Neuronal stem cell (in vitro differentiated cells): ENCODE data around the gene TBRG1.

Experiments used
- DNase-seq: peaks from one replicate; pipeline ENCODE4 v3.0.0-alpha.2; 2013; ENCODE audit warnings: low spot score
- H2AFZ ChIP-seq: one replicate; pipeline ENCODE4 v1.6.1; 2013; ENCODE audit warnings: mild to moderate bottlenecking, low read length, inconsistent platforms
- H2AK5ac ChIP-seq: 2 replicates; pipeline ENCODE4 v1.6.1; 2013; ENCODE audit warnings: low read depth, mild to moderate bottlenecking, inconsistent platforms, low read length, moderate library complexity, mixed read lengths
- H2BK120ac ChIP-seq: 2 replicates; pipeline ENCODE4 v1.6.1; 2013; ENCODE audit warnings: low read depth, mild to moderate bottlenecking, inconsistent platforms, low read length, moderate library complexity, mixed read lengths
- H2BK12ac ChIP-seq: one replicate; pipeline ENCODE4 v1.6.1; 2013; ENCODE audit warnings: low read length, inconsistent platforms
- H2BK15ac ChIP-seq: 2 replicates; pipeline ENCODE4 v1.6.1; 2013; ENCODE audit warnings: mild to moderate bottlenecking, low read length, inconsistent platforms, mixed read lengths
- H2BK5ac ChIP-seq: one replicate; pipeline ENCODE4 v1.6.1; 2013; ENCODE audit warnings: inconsistent platforms, mild to moderate bottlenecking, low read length, moderate library complexity
- H3K14ac ChIP-seq: one replicate; pipeline ENCODE4 v1.6.1; 2013; ENCODE audit warnings: low read length, inconsistent platforms
- H3K18ac ChIP-seq: 2 replicates; pipeline ENCODE4 v1.6.1; 2013; ENCODE audit warnings: low read length, inconsistent platforms
- H3K23ac ChIP-seq: 2 replicates; pipeline ENCODE4 v1.6.1; 2013; ENCODE audit warnings: low read depth, mild to moderate bottlenecking, mixed read lengths, low read length, inconsistent platforms; ENCODE audit not compliant: poor library complexity
- H3K27ac ChIP-seq: replicated peaks from 3 replicates; pipeline ENCODE4 v1.5.1; 2013; ENCODE audit warnings: low read length, inconsistent platforms
- H3K27me3 ChIP-seq, 3 experiments: 2 replicates each; pipeline ENCODE4 v1.6.1; 2013; ENCODE audit warnings: low read length in 3 of 3, mild to moderate bottlenecking in 2 of 3, inconsistent platforms in 1 of 3, low read depth in 1 of 3, mixed read lengths in 1 of 3, moderate library complexity in 1 of 3; ENCODE audit not compliant: control insufficient read depth in 3 of 3, insufficient read depth in 3 of 3
- H3K36me3 ChIP-seq, 2 donors: replicated peaks in 1 of 2; 2 replicates each; pipeline ENCODE4 v1.6.1; 2013; ENCODE audit warnings: low read length in 2 of 2; ENCODE audit not compliant: control insufficient read depth in 2 of 2, insufficient read depth in 2 of 2
- H3K4ac ChIP-seq: 2 replicates; pipeline ENCODE4 v1.6.1; 2013; ENCODE audit warnings: inconsistent platforms, mild to moderate bottlenecking, low read length, moderate library complexity
- H3K4me1 ChIP-seq, 2 donors: 1 replicate in 1 of 2; 2 replicates in 1 of 2; pipeline ENCODE4 v1.6.1; 2013; ENCODE audit warnings: low read length in 2 of 2, low read depth in 1 of 2; ENCODE audit not compliant: control insufficient read depth in 2 of 2, insufficient read depth in 1 of 2
- H3K4me2 ChIP-seq: one replicate; pipeline ENCODE4 v1.6.1; 2013; ENCODE audit warnings: mild to moderate bottlenecking, low read length, inconsistent platforms; ENCODE audit not compliant: insufficient read depth, poor library complexity, severe bottlenecking
- H3K4me3 ChIP-seq, 2 donors: 2 replicates each; pipeline ENCODE4 v1.5.1; 2013; ENCODE audit warnings: low read length in 2 of 2, mild to moderate bottlenecking in 2 of 2, inconsistent platforms in 1 of 2, moderate library complexity in 1 of 2
- H3K79me1 ChIP-seq: one replicate; pipeline ENCODE4 v1.6.1; 2013; ENCODE audit warnings: low read depth, mild to moderate bottlenecking, inconsistent platforms, low read length, moderate library complexity
- H3K9ac ChIP-seq: one replicate; pipeline ENCODE4 v1.6.1; 2013; ENCODE audit warnings: mild to moderate bottlenecking, low read depth, low read length, inconsistent platforms; ENCODE audit not compliant: poor library complexity
- H3K9me3 ChIP-seq, 2 donors: replicated peaks in 1 of 2; 2 replicates each; pipeline versions ENCODE3 to v1.6.1; 2013; ENCODE audit warnings: low read length in 2 of 2, mild to moderate bottlenecking in 2 of 2, inconsistent platforms in 1 of 2, low read depth in 1 of 2, mixed read lengths in 1 of 2, moderate library complexity in 1 of 2; ENCODE audit not compliant: control insufficient read depth in 2 of 2, insufficient read depth in 1 of 2
- H4K8ac ChIP-seq: one replicate; pipeline ENCODE4 v1.6.1; 2013; ENCODE audit warnings: low read depth, mild to moderate bottlenecking, inconsistent platforms, low read length, moderate library complexity
- H4K91ac ChIP-seq: one replicate; pipeline ENCODE4 v1.6.1; 2013; ENCODE audit warnings: low read length, low read depth, mild to moderate bottlenecking, inconsistent platforms; ENCODE audit not compliant: poor library complexity
- WGBS, 2 donors: extraction: QIAGEN DNeasy Blood & Tissue Kit; methylation state at CpG; one replicate each; pipeline ENCODE4 v1.1.7; 2013; ENCODE audit warnings: missing lambda C conversion rate in 2 of 2, mixed read lengths in 1 of 2; ENCODE audit not compliant: insufficient read length in 2 of 2, insufficient replicate concordance in 1 of 2; ENCODE audit errors: extremely low coverage in 2 of 2; 5-methylcytosine and 5-hydroxymethylcytosine counted together

The TBRG1 gene

DNA sequence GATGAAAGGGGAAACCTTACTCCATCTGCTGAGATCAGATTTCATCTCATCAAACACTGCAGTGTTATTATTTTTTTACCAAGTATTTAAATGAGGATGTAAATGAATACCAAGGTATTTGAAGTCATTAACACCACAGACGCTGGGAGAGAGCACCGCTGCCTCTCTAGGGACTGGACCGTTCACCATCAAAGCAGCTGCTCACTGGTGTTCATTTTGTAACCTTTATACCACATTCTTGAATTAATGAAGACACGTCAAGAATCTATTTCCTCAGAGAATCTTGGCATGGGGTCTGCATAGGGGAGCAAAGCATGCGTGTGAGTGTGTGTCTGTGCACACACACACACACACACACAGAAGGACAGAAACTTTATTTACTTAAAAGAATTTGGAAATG, 35.2 kb downstream of the TBRG1 start:
- peaks cover 6 to 18% of the 10 kb centered on the region in 2 donors for H3K4me1 ChIP-seq

DNA sequence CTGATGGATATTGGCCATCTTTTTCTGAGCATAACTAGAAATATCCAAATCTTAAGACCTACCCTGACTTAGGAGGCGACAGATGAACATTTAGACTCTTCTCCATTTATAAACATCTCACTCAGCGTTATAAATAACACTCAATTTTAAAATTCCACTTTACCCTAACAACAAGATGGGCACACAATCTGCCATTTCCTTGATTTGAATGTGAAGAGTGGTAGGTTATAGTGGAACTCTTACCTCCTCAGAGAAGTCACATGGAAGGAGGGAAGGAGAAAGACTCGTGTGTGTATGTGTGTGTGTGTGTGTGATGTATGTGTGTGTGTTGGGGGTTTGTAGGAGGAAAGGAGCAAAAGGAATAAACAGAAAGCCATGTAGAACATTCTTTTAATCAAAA, 35.8 kb downstream of the TBRG1 start:
- Histone ChIP-seq H3K4me3 (no peak overlapping the region), H2BK15ac (no peak overlapping the region), H4K8ac (no peak overlapping the region), H3K23ac (no peak overlapping the region), H3K18ac (no peak overlapping the region), H3K9me3 (no peaks in the 10 kb centered on the region), H3K9ac (no peak overlapping the region), H2BK12ac (no peak overlapping the region), H2AK5ac (no peak overlapping the region), H3K14ac (no peak overlapping the region), H4K91ac (no peak overlapping the region), H3K4me1 (peaks cover 6 to 18% of the 10 kb centered on the region in 2 donors), H3K27ac (no peak overlapping the region), H2BK120ac (no peak overlapping the region), H3K79me1 (no peaks in the 10 kb centered on the region), H3K4me2 (no peak overlapping the region), H3K27me3 (no peaks in the 10 kb centered on the region), H2AFZ (no peak overlapping the region), H3K36me3 (no peaks in the 10 kb centered on the region), H3K4ac (no peak overlapping the region), H2BK5ac (no peak overlapping the region)
- DNase-seq: no peak
- 100% methylated on average over 2 of the region's 3 CpGs; no CpG with 5 or more reads in 1 of the 2 donors for WGBS, 2 donors

More for the DNA sequence above, 35.2 kb downstream of the TBRG1 start:
- Histone ChIP-seq H3K36me3 (no peaks in the 10 kb centered on the region), H3K27ac (no peak overlapping the region), H4K91ac (no peak overlapping the region), H3K4me3 (no peak overlapping the region), H3K14ac (no peak overlapping the region), H3K9ac (no peak overlapping the region), H3K9me3 (no peaks in the 10 kb centered on the region), H2AFZ (peak overlapping the region; percentile 80), H2AK5ac (no peak overlapping the region), H3K4ac (no peak overlapping the region), H2BK5ac (no peak overlapping the region), H3K27me3 (no peaks in the 10 kb centered on the region), H3K79me1 (no peaks in the 10 kb centered on the region), H3K23ac (no peak overlapping the region), H2BK12ac (no peak overlapping the region), H2BK15ac (no peak overlapping the region), H2BK120ac (no peak overlapping the region), H4K8ac (no peak overlapping the region), H3K4me2 (no peak overlapping the region), H3K18ac (no peak overlapping the region)
- WGBS, 2 donors: no CpG with 5 or more reads among the region's 5 CpGs
- DNase-seq: no peak

DNA sequence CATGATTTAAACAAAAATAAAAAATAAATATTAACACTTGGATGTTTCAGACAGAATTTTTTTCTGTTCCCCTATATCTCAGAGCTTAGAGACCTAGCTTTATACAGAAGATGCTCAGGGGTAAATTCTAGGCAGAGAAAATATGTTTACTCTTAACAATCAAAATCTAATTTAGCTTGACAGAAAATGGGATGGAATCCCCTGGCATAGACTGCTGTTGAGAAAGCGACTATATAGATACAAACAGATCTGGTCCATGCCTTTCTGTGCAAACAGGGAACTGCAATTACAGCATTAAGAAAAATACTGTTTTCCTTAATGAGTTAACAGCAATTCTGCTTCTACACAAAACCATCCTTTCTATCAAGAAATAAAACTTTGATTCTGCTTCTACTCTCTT, 36.3 kb downstream of the TBRG1 start:
- no CpG with 5 or more reads among the region's 1 CpG for WGBS, 2 donors
- DNase-seq: no peak
- H3K79me1 ChIP-seq: no peaks in the 10 kb centered on the region

DNA sequence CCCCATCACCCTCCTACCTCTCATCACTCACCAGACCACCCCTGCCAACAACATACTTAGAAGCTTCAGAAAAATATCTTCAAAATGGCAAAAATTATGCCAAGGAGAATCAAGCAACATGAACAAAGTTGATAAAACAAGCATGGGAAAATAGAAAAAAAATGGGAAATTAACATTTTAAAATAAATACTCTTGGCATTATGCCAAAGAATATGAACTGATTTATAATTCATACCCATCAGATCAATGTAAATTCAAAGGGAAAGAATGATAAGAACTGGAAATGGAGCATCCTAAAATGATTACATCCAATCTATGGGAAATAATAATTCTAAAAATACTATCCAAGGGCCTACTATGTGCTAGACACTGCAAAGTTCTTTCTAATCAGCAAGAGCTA, 38.9 kb downstream of the TBRG1 start:
- H3K27ac ChIP-seq: no peak overlapping the region
- no peak overlapping the region for H3K18ac ChIP-seq
- peaks cover 6 to 18% of the 10 kb centered on the region in 2 donors for H3K4me1 ChIP-seq
- H4K8ac ChIP-seq: no peak overlapping the region
- no peak overlapping the region for H3K4me2 ChIP-seq
- H3K4ac ChIP-seq: no peak overlapping the region
- H2AK5ac ChIP-seq: no peak overlapping the region
- no peak overlapping the region for H2AFZ ChIP-seq
- no peak overlapping the region for H3K23ac ChIP-seq
- no peak overlapping the region for H2BK12ac ChIP-seq
- H2BK15ac ChIP-seq: no peak overlapping the region
- H3K4me3 ChIP-seq: no peak overlapping the region
- H3K14ac ChIP-seq: no peak overlapping the region
- H3K27me3 ChIP-seq: no peaks in the 10 kb centered on the region
- H2BK120ac ChIP-seq: no peak overlapping the region
- no peak overlapping the region for H3K9ac ChIP-seq
- no peak overlapping the region for H2BK5ac ChIP-seq
- no peaks in the 10 kb centered on the region for H3K9me3 ChIP-seq
- no peak overlapping the region for H4K91ac ChIP-seq
- no peaks in the 10 kb centered on the region for H3K36me3 ChIP-seq
- no peaks in the 10 kb centered on the region for H3K79me1 ChIP-seq
- DNase-seq: no peak

More for the DNA sequence above, 36.3 kb downstream of the TBRG1 start:
- Histone ChIP-seq H2BK12ac (no peak overlapping the region), H3K9me3 (no peaks in the 10 kb centered on the region), H3K36me3 (no peaks in the 10 kb centered on the region), H2AK5ac (no peak overlapping the region), H3K27ac (no peak overlapping the region), H3K23ac (no peak overlapping the region), H3K18ac (no peak overlapping the region), H2BK5ac (no peak overlapping the region), H3K4me3 (no peak overlapping the region), H4K91ac (no peak overlapping the region), H3K4me2 (no peak overlapping the region), H2BK15ac (no peak overlapping the region), H2AFZ (no peak overlapping the region), H3K4ac (no peak overlapping the region), H3K9ac (no peak overlapping the region), H3K4me1 (peaks cover 6 to 18% of the 10 kb centered on the region in 2 donors), H3K14ac (no peak overlapping the region), H3K27me3 (no peaks in the 10 kb centered on the region), H2BK120ac (no peak overlapping the region), H4K8ac (no peak overlapping the region)
